Ascending aorta (tissue), 2 donors: ENCODE measurements around the gene MAP9. TPM values are rescaled to one million over a fixed set of nuclear protein-coding genes. Genes with fewer than 3 reads are reported as not detected.
"Not testable (repeated sequence)": the region's sequence is repeated elsewhere in the genome, so short reads cannot be mapped to it uniquely, and the experiment has no call there.

Experiments
- DNase-seq, 2 donors: peaks; one replicate each; pipeline ENCODE4 v3.0.0-alpha.2; 2019; ENCODE audit warnings: low spot score in 2 of 2
- H3K27ac ChIP-seq, 2 donors: fragments of 200-600 bp; sonication (generic); one replicate each; pipeline ENCODE4 v1.5.1; 2016 to 2017; ENCODE audit warnings: mild to moderate bottlenecking in 1 of 2
- H3K27me3 ChIP-seq: fragments of 200-600 bp; sonication (generic); one replicate; pipeline ENCODE4 v1.5.1; 2017
- H3K36me3 ChIP-seq, 2 donors: fragments of 200-600 bp; sonication (generic); one replicate each; pipeline ENCODE4 v1.5.1; 2016
- H3K4me1 ChIP-seq, 2 donors: fragments of 200-600 bp; sonication (generic); one replicate each; pipeline ENCODE4 v1.5.1; 2016 to 2017; ENCODE audit warnings: mild to moderate bottlenecking in 1 of 2
- H3K4me3 ChIP-seq, 2 donors: fragments of 200-600 bp; sonication (generic); one replicate each; pipeline ENCODE4 v1.5.1; 2016 to 2017; ENCODE audit warnings: mild to moderate bottlenecking in 1 of 2
- H3K9me3 ChIP-seq, 2 donors: fragments of 200-600 bp; sonication (generic); one replicate each; pipeline ENCODE4 v1.5.1; 2016
- CTCF ChIP-seq, 3 experiments: fragments of 200-600 bp in 2 of 3; fragments of 450-650 bp in 1 of 3; sonication (generic) in 2 of 3; IDR thresholded peaks; one replicate each; pipeline ENCODE4 v1.5.1; 2016 to 2019; ENCODE audit warnings: antibody characterized with exemption in 3 of 3, mild to moderate bottlenecking in 1 of 3, moderate library complexity in 1 of 3
- intact Hi-C: fragments of 100-400 bp; cut with DNase I; formaldehyde crosslinking; loops from one replicate; pipeline ENCODE4 v1.15.1; 2023
- total RNA-seq: library from RNA; depleted of rRNA; stranded (reverse); fragments of >200 nt; gene quantifications from one replicate; pipeline ENCODE4 v1.1.0, GENCODE V29; 2016

The MAP9 gene
- total RNA-seq: 5.2 TPM

- H3K36me3 ChIP-seq: peaks cover 0 to 4% of the 10 kb centered on the region in 2 donors
- H3K27me3 ChIP-seq: no peaks in the 10 kb centered on the region
- no peak for TF ChIP-seq CTCF (IDR thresholded peaks at IDR 0.05)
- H3K4me3 ChIP-seq: peak within 1 kb of the TSS; percentile 56 to 93
- H3K27ac ChIP-seq: peak within 1 kb of the TSS; percentile 31 to 58
- no peaks in the 10 kb centered on the region for H3K9me3 ChIP-seq
- no peaks in the 10 kb centered on the region for H3K4me1 ChIP-seq
- DNase-seq: peak; percentile 73 to 95
- intact Hi-C loops: loop anchor here (5.0 to 10.0 kb wide), 2 partner anchors 381 to 578 kb away; partner anchors contain the start of genes CTSO and GUCY1B1
Measured at GRCh38 chr4:155376387-155377268, at the start of gene MAP9. Gene MAP9 (minus strand): TSS chr4:155376965. CDS start chr4:155375850, 1,115 bp downstream.

GRCh38 chr4:155424778-155425177 lies 48.0 kb upstream of the MAP9 start:
- H3K9me3 ChIP-seq, H3K4me1 ChIP-seq, DNase-seq, H3K27me3 ChIP-seq, H3K27ac ChIP-seq, H3K36me3 ChIP-seq, intact Hi-C loops, H3K4me3 ChIP-seq: not testable (repeated sequence)

GRCh38 chr4:155423671-155424070 lies 46.9 kb upstream of the MAP9 start:
- no peaks in the 10 kb centered on the region for H3K9me3 ChIP-seq
- no peak overlapping the region for H3K4me3 ChIP-seq
- H3K27me3 ChIP-seq: no peaks in the 10 kb centered on the region
- no peak for TF ChIP-seq CTCF (IDR thresholded peaks at IDR 0.05)
- H3K36me3 ChIP-seq: no peaks in the 10 kb centered on the region
- H3K27ac ChIP-seq: no peak overlapping the region
- no peak for DNase-seq
- peaks cover 0 to 8% of the 10 kb centered on the region in 2 donors for H3K4me1 ChIP-seq
- intact Hi-C loops: no loop called here

- intact Hi-C loops: no loop called here
- H3K4me1 ChIP-seq: no peaks in the 10 kb centered on the region
- no peak overlapping the region for H3K27ac ChIP-seq
- no peak overlapping the region for H3K4me3 ChIP-seq
- H3K27me3 ChIP-seq: no peaks in the 10 kb centered on the region
- DNase-seq: no peak
- no peak for TF ChIP-seq CTCF (IDR thresholded peaks at IDR 0.05)
- no peaks in the 10 kb centered on the region for H3K36me3 ChIP-seq
- H3K9me3 ChIP-seq: no peaks in the 10 kb centered on the region
Measured at GRCh38 chr4:155419266-155419665, 42.5 kb upstream of the MAP9 start.

GRCh38 chr4:155415662-155416061 lies 38.9 kb upstream of the MAP9 start:
- Histone ChIP-seq H3K9me3 (no peaks in the 10 kb centered on the region), H3K27ac (no peak overlapping the region), H3K4me1 (no peaks in the 10 kb centered on the region), H3K4me3 (no peak overlapping the region), H3K36me3 (no peaks in the 10 kb centered on the region), H3K27me3 (no peaks in the 10 kb centered on the region)
- intact Hi-C loops: no loop called here
- TF ChIP-seq CTCF (IDR thresholded peaks at IDR 0.05): no peak
- DNase-seq: no peak

- no peak for DNase-seq
- Histone ChIP-seq H3K9me3 (no peaks in the 10 kb centered on the region), H3K36me3 (no peaks in the 10 kb centered on the region), H3K4me3 (no peak overlapping the region), H3K4me1 (no peaks in the 10 kb centered on the region), H3K27ac (no peak overlapping the region), H3K27me3 (no peaks in the 10 kb centered on the region)
- TF ChIP-seq CTCF (IDR thresholded peaks at IDR 0.05): no peak
- intact Hi-C loops: no loop called here
Measured at GRCh38 chr4:155413451-155413850, 36.7 kb upstream of the MAP9 start.
